H9 (cell line): ENCODE measurements around the gene RPGRIP1L. TPM values are rescaled to one million over a fixed set of nuclear protein-coding genes. Genes with fewer than 3 reads are reported as not detected.

ENCODE experiments used
- DNase-seq: peaks from one replicate; pipeline ENCODE4 v3.0.0-alpha.2; 2017
- H2AFZ ChIP-seq: one replicate; pipeline ENCODE4 v1.6.1; 2013; ENCODE audit warnings: mild to moderate bottlenecking, low read length, control low read depth, moderate library complexity
- H2AK5ac ChIP-seq: 2 replicates; pipeline ENCODE4 v1.6.1; 2013; ENCODE audit warnings: low read length, control low read depth, mixed read lengths; ENCODE audit not compliant: insufficient read length
- H2BK120ac ChIP-seq: one replicate; pipeline ENCODE4 v1.6.1; 2013; ENCODE audit warnings: low read depth, mild to moderate bottlenecking, low read length, control low read depth, inconsistent platforms; ENCODE audit not compliant: poor library complexity, severe bottlenecking
- H2BK12ac ChIP-seq: 2 replicates; pipeline ENCODE4 v1.6.1; 2013; ENCODE audit warnings: low read length, control low read depth, mixed read lengths, low read depth; ENCODE audit not compliant: insufficient read length
- H2BK15ac ChIP-seq: 2 replicates; pipeline ENCODE4 v1.6.1; 2013; ENCODE audit warnings: low read depth, low read length, control low read depth
- H2BK20ac ChIP-seq: one replicate; pipeline ENCODE4 v1.6.1; 2013; ENCODE audit warnings: low read depth, mild to moderate bottlenecking, low read length, control low read depth, inconsistent platforms; ENCODE audit not compliant: poor library complexity, severe bottlenecking
- H2BK5ac ChIP-seq: 2 replicates; pipeline ENCODE4 v1.6.1; 2013; ENCODE audit warnings: low read length, control low read depth, mixed read lengths; ENCODE audit not compliant: insufficient read length
- H3K14ac ChIP-seq: 2 replicates; pipeline ENCODE4 v1.6.1; 2013; ENCODE audit warnings: low read length, control low read depth; ENCODE audit not compliant: insufficient read depth
- H3K18ac ChIP-seq: 2 replicates; pipeline ENCODE4 v1.6.1; 2013; ENCODE audit warnings: low read depth, mild to moderate bottlenecking, mixed read lengths, low read length, control low read depth; ENCODE audit not compliant: insufficient read length
- H3K23ac ChIP-seq: 2 replicates; pipeline ENCODE4 v1.6.1; 2013; ENCODE audit warnings: low read length, control low read depth, mixed read lengths, low read depth; ENCODE audit not compliant: insufficient read length
- H3K23me2 ChIP-seq: 2 replicates; pipeline ENCODE4 v1.6.1; 2013; ENCODE audit warnings: low read depth, mild to moderate bottlenecking, mixed read lengths, low read length, control low read depth; ENCODE audit not compliant: insufficient read length, poor library complexity, severe bottlenecking
- H3K27ac ChIP-seq: 2 replicates; pipeline ENCODE4 v1.5.1; 2013; ENCODE audit warnings: low read length, control low read depth, mixed read lengths, low read depth; ENCODE audit not compliant: insufficient read length
- H3K27me3 ChIP-seq: 2 replicates; pipeline ENCODE4 v1.6.1; 2013; ENCODE audit warnings: low read length, control low read depth, inconsistent platforms; ENCODE audit not compliant: insufficient read depth
- H3K4ac ChIP-seq: 2 replicates; pipeline ENCODE4 v1.6.1; 2013; ENCODE audit warnings: low read depth, mild to moderate bottlenecking, control low read depth, inconsistent platforms, low read length, moderate library complexity
- H3K4me1 ChIP-seq: 2 replicates; pipeline ENCODE4 v1.6.1; 2013; ENCODE audit warnings: low read length, control low read depth, inconsistent platforms; ENCODE audit not compliant: insufficient read depth
- H3K4me2 ChIP-seq: 2 replicates; pipeline ENCODE4 v1.6.1; 2013; ENCODE audit warnings: low read length, control low read depth, mixed read lengths; ENCODE audit not compliant: insufficient read length, insufficient read depth
- H3K56ac ChIP-seq: 2 replicates; pipeline ENCODE4 v1.6.1; 2013; ENCODE audit warnings: low read depth, mild to moderate bottlenecking, mixed read lengths, low read length, control low read depth; ENCODE audit not compliant: insufficient read length
- H3K79me1 ChIP-seq: 2 replicates; pipeline ENCODE4 v1.6.1; 2013; ENCODE audit warnings: low read depth, mild to moderate bottlenecking, moderate library complexity, low read length, control low read depth, inconsistent platforms; ENCODE audit not compliant: insufficient read depth, poor library complexity, severe bottlenecking
- H3K79me2 ChIP-seq: 2 replicates; pipeline ENCODE4 v1.6.1; 2013; ENCODE audit warnings: low read length, control low read depth, inconsistent platforms; ENCODE audit not compliant: insufficient read depth
- H3K9ac ChIP-seq: 2 replicates; pipeline ENCODE4 v1.6.1; 2013; ENCODE audit warnings: low read length, control low read depth, mixed read lengths; ENCODE audit not compliant: insufficient read length; ENCODE audit errors: extremely low read depth
- H3K9me3 ChIP-seq: one replicate; pipeline ENCODE4 v1.6.1; 2013; ENCODE audit warnings: low read depth, low read length, inconsistent platforms; ENCODE audit not compliant: control insufficient read depth
- H3T11ph ChIP-seq: one replicate; pipeline ENCODE4 v1.6.1; 2013; ENCODE audit warnings: mild to moderate bottlenecking, low read length, control low read depth, inconsistent platforms
- H4K20me1 ChIP-seq: one replicate; pipeline ENCODE4 v1.6.1; 2013; ENCODE audit not compliant: control insufficient read depth, insufficient read length, insufficient read depth
- H4K5ac ChIP-seq: 2 replicates; pipeline ENCODE4 v1.6.1; 2013; ENCODE audit warnings: low read depth, mild to moderate bottlenecking, mixed read lengths, low read length, control low read depth; ENCODE audit not compliant: insufficient read length
- H4K8ac ChIP-seq: replicated peaks from 2 replicates; pipeline ENCODE4 v1.6.1; 2013; ENCODE audit warnings: low read length, control low read depth, mixed read lengths, low read depth; ENCODE audit not compliant: insufficient read length
- H4K91ac ChIP-seq: 2 replicates; pipeline ENCODE4 v1.6.1; 2013; ENCODE audit warnings: low read depth, mild to moderate bottlenecking, moderate library complexity, mixed read lengths, low read length, control low read depth; ENCODE audit not compliant: insufficient read length
- H3K27ac Mint-ChIP-seq, 3 experiments: 2 replicates in 2 of 3; 3 replicates in 1 of 3; pipeline ENCODE4 v1.8.0; 2020 to 2021; ENCODE audit warnings: mixed read lengths in 3 of 3, mild to moderate bottlenecking in 1 of 3, moderate library complexity in 1 of 3
- H3K27me3 Mint-ChIP-seq: 2 replicates; pipeline ENCODE4 v1.8.0; 2021; ENCODE audit warnings: low read depth, mild to moderate bottlenecking, moderate library complexity, mixed read lengths
- H3K36me3 Mint-ChIP-seq, 3 experiments: 2 replicates in 2 of 3; 3 replicates in 1 of 3; pipeline ENCODE4 v1.8.0; 2020 to 2021; ENCODE audit warnings: low read depth in 3 of 3, mixed read lengths in 3 of 3; ENCODE audit not compliant: insufficient read depth in 1 of 3
- H3K4me1 Mint-ChIP-seq, 2 experiments: 2 replicates each; pipeline ENCODE4 v1.8.0; 2020; ENCODE audit warnings: mixed read lengths in 2 of 2
- H3K4me3 Mint-ChIP-seq, 2 experiments: 2 replicates in 1 of 2; 3 replicates in 1 of 2; pipeline ENCODE4 v1.8.0; 2020 to 2021; ENCODE audit warnings: mild to moderate bottlenecking in 2 of 2, mixed read lengths in 2 of 2, moderate library complexity in 1 of 2
- H3K9me3 Mint-ChIP-seq, 2 experiments: 2 replicates in 1 of 2; 3 replicates in 1 of 2; pipeline ENCODE4 v1.8.0; 2020; ENCODE audit warnings: mild to moderate bottlenecking in 2 of 2, mixed read lengths in 2 of 2, moderate library complexity in 1 of 2
- WGBS: extraction: QIAGEN DNeasy Blood & Tissue Kit; methylation state at CpG from one replicate; pipeline ENCODE4 v1.1.7; 2013; ENCODE audit warnings: missing lambda C conversion rate, low lambda C conversion rate, mixed read lengths; ENCODE audit not compliant: insufficient read length; ENCODE audit errors: extremely low coverage; 5-methylcytosine and 5-hydroxymethylcytosine counted together
- total RNA-seq: library from RNA; stranded (reverse); gene quantifications from 2 replicates; pipeline ENCODE4 v1.2.1, GENCODE V29; 2021
- TF ChIP-seq, protein P1 (sequence below): fragments of 200-600 bp; sonication (generic); conservative IDR thresholded peaks from 3 replicates; pipeline ENCODE4 v1.8.0; 2021; ENCODE audit warnings: antibody characterized with exemption, mild to moderate bottlenecking

RPGRIP1L gene
- total RNA-seq, 1 experiment from 2014 or later = 11.7 TPM

DNA sequence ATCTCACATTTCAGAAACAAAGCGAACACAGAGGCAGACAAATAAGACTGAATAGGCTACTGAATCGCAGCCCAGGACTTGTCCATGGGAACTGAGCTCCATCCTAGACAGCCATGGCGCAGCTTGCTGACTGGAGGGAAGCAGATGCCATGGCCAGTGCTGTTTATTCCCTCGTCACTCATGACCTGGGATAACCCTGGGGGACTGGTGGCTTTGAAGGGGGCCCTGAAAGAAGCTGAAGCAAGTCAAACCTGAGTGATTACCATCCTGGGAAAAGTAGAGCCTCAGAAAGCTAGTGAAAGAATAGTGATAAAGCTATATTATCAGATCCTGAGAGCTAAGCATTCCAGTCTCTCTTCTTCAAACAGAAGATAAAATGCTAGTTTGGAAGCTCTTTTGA is 94.1 kb downstream of the RPGRIP1L start:
- Histone ChIP-seq H3K79me1 (no peaks in the 10 kb centered on the region), H2BK15ac (no peak overlapping the region), H3K4me2 (no peak overlapping the region), H3K23ac (no peak overlapping the region), H3K4ac (no peak overlapping the region), H2BK12ac (no peak overlapping the region), H3K27ac (no peak overlapping the region), H2BK120ac (no peak overlapping the region), H3K4me1 (no peaks in the 10 kb centered on the region), H3K14ac (no peak overlapping the region), H4K8ac (no peak overlapping the region), H3K18ac (no peak overlapping the region), H2BK20ac (no peak overlapping the region), H4K20me1 (no peaks in the 10 kb centered on the region), H3K56ac (no peak overlapping the region), H3K9me3 (no peaks in the 10 kb centered on the region), H3K27me3 (no peaks in the 10 kb centered on the region; the same call in 1 of the 2 replicates), H3K9ac (no peak overlapping the region), H3K79me2 (no peaks in the 10 kb centered on the region), H2AFZ (no peak overlapping the region), H2BK5ac (no peak overlapping the region), H4K5ac (no peak overlapping the region), H4K91ac (no peak overlapping the region), H3K23me2 (no peaks in the 10 kb centered on the region), H3T11ph (no peak overlapping the region), H2AK5ac (no peak overlapping the region)
- H3K4me3 Mint-ChIP-seq = no peak overlapping the region
- H3K27ac Mint-ChIP-seq = no peak overlapping the region; a peak in 1 of 7 replicates
- H3K9me3 Mint-ChIP-seq = no peaks in the 10 kb centered on the region
- H3K27me3 Mint-ChIP-seq = no peaks in the 10 kb centered on the region
- H3K4me1 Mint-ChIP-seq = no peaks in the 10 kb centered on the region
- DNase-seq = no peak
- WGBS = no CpG with 5 or more reads among the region's 4 CpGs
- no peaks in the 10 kb centered on the region; a peak in 2 of 7 replicates for H3K36me3 Mint-ChIP-seq
- TF ChIP-seq, protein P1, sequence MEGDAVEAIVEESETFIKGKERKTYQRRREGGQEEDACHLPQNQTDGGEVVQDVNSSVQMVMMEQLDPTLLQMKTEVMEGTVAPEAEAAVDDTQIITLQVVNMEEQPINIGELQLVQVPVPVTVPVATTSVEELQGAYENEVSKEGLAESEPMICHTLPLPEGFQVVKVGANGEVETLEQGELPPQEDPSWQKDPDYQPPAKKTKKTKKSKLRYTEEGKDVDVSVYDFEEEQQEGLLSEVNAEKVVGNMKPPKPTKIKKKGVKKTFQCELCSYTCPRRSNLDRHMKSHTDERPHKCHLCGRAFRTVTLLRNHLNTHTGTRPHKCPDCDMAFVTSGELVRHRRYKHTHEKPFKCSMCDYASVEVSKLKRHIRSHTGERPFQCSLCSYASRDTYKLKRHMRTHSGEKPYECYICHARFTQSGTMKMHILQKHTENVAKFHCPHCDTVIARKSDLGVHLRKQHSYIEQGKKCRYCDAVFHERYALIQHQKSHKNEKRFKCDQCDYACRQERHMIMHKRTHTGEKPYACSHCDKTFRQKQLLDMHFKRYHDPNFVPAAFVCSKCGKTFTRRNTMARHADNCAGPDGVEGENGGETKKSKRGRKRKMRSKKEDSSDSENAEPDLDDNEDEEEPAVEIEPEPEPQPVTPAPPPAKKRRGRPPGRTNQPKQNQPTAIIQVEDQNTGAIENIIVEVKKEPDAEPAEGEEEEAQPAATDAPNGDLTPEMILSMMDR = no peak
